Measurements from ENCODE around the gene CYP19A1. TPM values are rescaled to one million over a fixed set of nuclear protein-coding genes. Genes with fewer than 3 reads are reported as not detected.

Gene CYP19A1
- total RNA-seq, 1 experiment from 2014 or later: not detected

- intact Hi-C loops (cut with micrococcal nuclease; ENCODE audit: unreplicated experiment): no loop called here
- Histone ChIP-seq H3K4me3 (ENCODE audit: low read depth in 2 of 2, low read length in 2 of 2) (no peak overlapping the region), H3K27me3 (ENCODE audit: control insufficient read depth, insufficient read depth, low read length) (no peaks in the 10 kb centered on the region), H3K27ac (ENCODE audit: low read length) (no peak overlapping the region), H3K4me1 (ENCODE audit: control insufficient read depth, insufficient read depth, low read length) (no peaks in the 10 kb centered on the region), H3K9me3 (ENCODE audit: control insufficient read depth, insufficient read depth, low read depth, low read length) (no peaks in the 10 kb centered on the region), H3K36me3 (ENCODE audit: control insufficient read depth, insufficient read depth, low read length) (no peaks in the 10 kb centered on the region)
- DNase-seq (ENCODE audit: low read depth, low spot score) (no peak), ATAC-seq (no peak)
- ChIA-PET POLR2A (no interaction called here), CTCF (no interaction called here)
- no TSS peak for BruUV-seq (replicated peaks)
- TF ChIP-seq SIN3A (IDR thresholded peaks at IDR 0.05; ENCODE audit: borderline replicate concordance, insufficient read depth, low read depth, low read length) (no peak), CTCF (IDR thresholded peaks at IDR 0.05) (no peak), TCF7L2 (IDR thresholded peaks at IDR 0.05; ENCODE audit: low read depth, low read length) (no peak), REST (IDR thresholded peaks at IDR 0.05; ENCODE audit: insufficient read depth in 1 of 2, low read depth in 2 of 2, low read length in 1 of 2) (no peak), POLR2AphosphoS5 (IDR thresholded peaks at IDR 0.05; ENCODE audit: low read depth, low read length) (no peak)
- in situ Hi-C loops (cut with HindIII; ENCODE audit: low pct_unique_long_range_greater_than_20kb, low sequenced_read_pairs): no loop called here
These were observed 16.7 kb upstream of the CYP19A1 start for GRCh38 chr15:51355096-51355495.

GRCh38 chr15:51353976-51354375, 15.6 kb upstream of the CYP19A1 start:
- in situ Hi-C loops (cut with HindIII; ENCODE audit: low pct_unique_long_range_greater_than_20kb, low sequenced_read_pairs) (no loop called here), intact Hi-C loops (cut with micrococcal nuclease; ENCODE audit: unreplicated experiment) (no loop called here)
- Histone ChIP-seq H3K36me3 (ENCODE audit: control insufficient read depth, insufficient read depth, low read length) (no peaks in the 10 kb centered on the region), H3K27ac (ENCODE audit: low read length) (no peak overlapping the region), H3K27me3 (ENCODE audit: control insufficient read depth, insufficient read depth, low read length) (no peaks in the 10 kb centered on the region), H3K4me3 (ENCODE audit: low read depth in 2 of 2, low read length in 2 of 2) (no peak overlapping the region), H3K9me3 (ENCODE audit: control insufficient read depth, insufficient read depth, low read depth, low read length) (no peaks in the 10 kb centered on the region), H3K4me1 (ENCODE audit: control insufficient read depth, insufficient read depth, low read length) (no peaks in the 10 kb centered on the region)
- CTCF ChIA-PET: no interaction called here
- DNase-seq (ENCODE audit: low read depth, low spot score): no peak
- BruUV-seq (replicated peaks): no TSS peak
- ATAC-seq: no peak
- TF ChIP-seq CTCF (IDR thresholded peaks at IDR 0.05) (no peak), REST (IDR thresholded peaks at IDR 0.05; ENCODE audit: insufficient read depth in 1 of 2, low read depth in 2 of 2, low read length in 1 of 2) (no peak), SIN3A (IDR thresholded peaks at IDR 0.05; ENCODE audit: borderline replicate concordance, insufficient read depth, low read depth, low read length) (no peak), POLR2AphosphoS5 (IDR thresholded peaks at IDR 0.05; ENCODE audit: low read depth, low read length) (no peak), TCF7L2 (IDR thresholded peaks at IDR 0.05; ENCODE audit: low read depth, low read length) (no peak)
- POLR2A ChIA-PET: no interaction called here
